Sigmoid colon (tissue), 7 donors: ENCODE results near the gene CIAO2A. TPM values are rescaled to one million over a fixed set of nuclear protein-coding genes. Genes with fewer than 3 reads are reported as not detected.
A peak's percentile ranks its signal among the peaks of the same experiment; 100 is the strongest.

Experiments
- DNase-seq: peaks from one replicate; pipeline ENCODE4 v3.0.0-alpha.2; 2019
- H3K27ac ChIP-seq, 4 donors: fragments of 200-600 bp; sonication (generic); one replicate each; pipeline ENCODE4 v1.5.1; 2016 to 2019; ENCODE audit warnings: mild to moderate bottlenecking in 1 of 4
- H3K27me3 ChIP-seq, 3 donors: fragments of 200-600 bp; sonication (generic); one replicate each; pipeline ENCODE4 v1.5.1; 2019; ENCODE audit warnings: mild to moderate bottlenecking in 1 of 3
- H3K36me3 ChIP-seq, 4 donors: fragments of 200-600 bp; sonication (generic); one replicate each; pipeline ENCODE4 v1.5.1; 2016 to 2019
- H3K4me1 ChIP-seq, 4 donors: fragments of 200-600 bp; sonication (generic); one replicate each; pipeline ENCODE4 v1.5.1; 2017 to 2019
- H3K4me3 ChIP-seq, 4 donors: fragments of 200-600 bp; sonication (generic); one replicate each; pipeline ENCODE4 v1.5.1; 2017 to 2019; ENCODE audit warnings: mild to moderate bottlenecking in 2 of 4, moderate library complexity in 1 of 4
- H3K9me3 ChIP-seq, 4 donors: fragments of 200-600 bp in 3 of 4; sonication (generic) in 3 of 4; one replicate each; pipeline versions ENCODE4 v1.5.1 to v1.6.1; 2013 to 2019
- CTCF ChIP-seq, 4 experiments: fragments of 450-650 bp in 3 of 4; fragments of 200-600 bp in 1 of 4; IDR thresholded peaks; one replicate each; pipeline ENCODE4 v1.5.1; 2016 to 2019; ENCODE audit warnings: antibody characterized with exemption in 4 of 4, mild to moderate bottlenecking in 3 of 4, moderate library complexity in 2 of 4
- EP300 ChIP-seq, 4 donors: sonication (generic); formaldehyde crosslinking; IDR thresholded peaks; one replicate each; pipeline ENCODE4 v1.6.1; 2017; ENCODE audit warnings: antibody characterized with exemption in 4 of 4
- POLR2A ChIP-seq, 2 donors: fragments of 450-650 bp; IDR thresholded peaks; one replicate each; pipeline ENCODE4 v1.6.1; 2016; ENCODE audit warnings: antibody characterized with exemption in 2 of 2, mild to moderate bottlenecking in 2 of 2, moderate library complexity in 2 of 2
- POLR2AphosphoS5 ChIP-seq, 4 donors: sonication (generic); formaldehyde crosslinking; IDR thresholded peaks; one replicate each; pipeline ENCODE4 v1.6.1; 2017; ENCODE audit warnings: antibody characterized with exemption in 4 of 4
- WGBS, 2 donors: extraction: QIAGEN DNeasy Blood & Tissue Kit; methylation state at CpG; one replicate each; pipeline ENCODE4 v1.1.7; 2013; 5-methylcytosine and 5-hydroxymethylcytosine counted together
- intact Hi-C: fragments of 100-400 bp; cut with DNase I; formaldehyde crosslinking; loops from one replicate; pipeline ENCODE4 v1.15.1; 2023
- polyA plus RNA-seq, 3 donors: library from polyadenylated mRNA; stranded (reverse); fragments of 200-250 nt; gene quantifications; one replicate each; pipeline ENCODE4 v1.2.3, GENCODE V29; 2013
- small RNA-seq, 3 donors: library from RNA; depleted of rRNA; stranded (forward); fragments of <200 nt; gene quantifications; one replicate each; pipeline ENCODE3, GENCODE V24; 2016
- total RNA-seq, 4 donors: library from RNA; depleted of rRNA; stranded (reverse); fragments of >200 nt; gene quantifications; one replicate each; pipeline ENCODE4 v1.1.0, GENCODE V29; 2016
- donor health status: healthy with polysubstance abuse.
- donor health status: Bipolar disorder and iron deficiency.
- donor health status: healthy.

CIAO2A gene
- total and polyA plus RNA-seq, 7 donors: 24.7 to 339 (median 51.7) TPM

- no peak overlapping the region for H3K27ac ChIP-seq
- no peak for TF ChIP-seq POLR2AphosphoS5 (IDR thresholded peaks at IDR 0.05)
- no peak for TF ChIP-seq CTCF (IDR thresholded peaks at IDR 0.05)
- TF ChIP-seq EP300 (IDR thresholded peaks at IDR 0.05): no peak
- TF ChIP-seq POLR2A (IDR thresholded peaks at IDR 0.05): no peak
- peaks cover 0 to 16% (median 9%) of the 10 kb centered on the region in 4 donors for H3K4me1 ChIP-seq
- peak; percentile 32 for DNase-seq
- H3K4me3 ChIP-seq: no peak overlapping the region
- H3K9me3 ChIP-seq: no peaks in the 10 kb centered on the region
- no peaks in the 10 kb centered on the region for H3K27me3 ChIP-seq
- intact Hi-C loops: no loop called here
- 17 to 64% methylated on average over 1 of the region's 1 CpG for WGBS, 2 donors
- no peaks in the 10 kb centered on the region for H3K36me3 ChIP-seq
Observed at GRCh38 chr15:64023220-64023619, 70.4 kb downstream of the CIAO2A start.

GRCh38 chr15:64022571-64022970 is 71.1 kb downstream of the CIAO2A start:
- peak; percentile 13 for DNase-seq
- Histone ChIP-seq H3K36me3 (no peaks in the 10 kb centered on the region), H3K27ac (no peak overlapping the region), H3K4me1 (peaks cover 0 to 16% (median 9%) of the 10 kb centered on the region in 4 donors), H3K27me3 (no peaks in the 10 kb centered on the region), H3K4me3 (no peak overlapping the region), H3K9me3 (no peaks in the 10 kb centered on the region)
- TF ChIP-seq POLR2A (IDR thresholded peaks at IDR 0.05) (no peak), POLR2AphosphoS5 (IDR thresholded peaks at IDR 0.05) (no peak), CTCF (IDR thresholded peaks at IDR 0.05) (no peak), EP300 (IDR thresholded peaks at IDR 0.05) (no peak)
- intact Hi-C loops: no loop called here
- WGBS, 2 donors: 97% methylated on average over 6 of the region's 6 CpGs

Small RNA genes lying within 50 kb of the gene (small RNA-seq; reads per million reads assigned to genes)
- 0 reads per million in 3 donors for gene RF00019

Other genes starting within 250 kb of the CIAO2A start
- 1 to 10 TPM; 2.1 to 5.5 (median 3.3) TPM for gene DAPK2, start 47.4 kb downstream of the CIAO2A start, total RNA-seq
- 10 to 100 TPM; 19.2 to 27.7 (median 21.7) TPM for gene DAPK2, start 47.4 kb downstream of the CIAO2A start, polyA plus RNA-seq
- gene SNX1, start 2.1 kb upstream of the CIAO2A start, total RNA-seq: 10 to 100 TPM; 74.5 to 88.1 (median 81.5) TPM
- gene SNX1, start 2.1 kb upstream of the CIAO2A start, polyA plus RNA-seq: 10 to 100 TPM; 70.3 to 86.7 (median 70.9) TPM
- under 1 TPM in 3 of 4 donors, not detected in 1; under 0.01 to 0.95 (median 0.83) TPM for gene SNX22, start 57.9 kb upstream of the CIAO2A start, total RNA-seq
- gene SNX22, start 57.9 kb upstream of the CIAO2A start, polyA plus RNA-seq: 1 to 10 TPM in 1 of 3 donors, under 1 TPM in 1, not detected in 1; 0.23 to 8.4 TPM
- gene PPIB, start 69.2 kb upstream of the CIAO2A start, total RNA-seq: 100 to 1,000 TPM; 154 to 232 (median 183) TPM
- 100 to 1,000 TPM; 162 to 647 (median 169) TPM for gene PPIB, start 69.2 kb upstream of the CIAO2A start, polyA plus RNA-seq